Measurements from ENCODE around the gene PFN3. TPM values are rescaled to one million over a fixed set of nuclear protein-coding genes. Genes with fewer than 3 reads are reported as not detected.
"Not testable (repeated sequence)": the region's sequence is repeated elsewhere in the genome, so short reads cannot be mapped to it uniquely, and the experiment has no call there.

The PFN3 gene
- total RNA-seq, 1 experiment from 2014 or later, result not detected

- no TSS peak for BruUV-seq (replicated peaks)
- POLR2A ChIA-PET, result interaction anchor here (0.6 to 2.1 kb wide), 4 partner anchors 16 to 55 kb away, joined by 3 to 43 read pairs (median 18); partner anchors contain the start of gene PRR7
- TF ChIP-seq, protein P1, sequence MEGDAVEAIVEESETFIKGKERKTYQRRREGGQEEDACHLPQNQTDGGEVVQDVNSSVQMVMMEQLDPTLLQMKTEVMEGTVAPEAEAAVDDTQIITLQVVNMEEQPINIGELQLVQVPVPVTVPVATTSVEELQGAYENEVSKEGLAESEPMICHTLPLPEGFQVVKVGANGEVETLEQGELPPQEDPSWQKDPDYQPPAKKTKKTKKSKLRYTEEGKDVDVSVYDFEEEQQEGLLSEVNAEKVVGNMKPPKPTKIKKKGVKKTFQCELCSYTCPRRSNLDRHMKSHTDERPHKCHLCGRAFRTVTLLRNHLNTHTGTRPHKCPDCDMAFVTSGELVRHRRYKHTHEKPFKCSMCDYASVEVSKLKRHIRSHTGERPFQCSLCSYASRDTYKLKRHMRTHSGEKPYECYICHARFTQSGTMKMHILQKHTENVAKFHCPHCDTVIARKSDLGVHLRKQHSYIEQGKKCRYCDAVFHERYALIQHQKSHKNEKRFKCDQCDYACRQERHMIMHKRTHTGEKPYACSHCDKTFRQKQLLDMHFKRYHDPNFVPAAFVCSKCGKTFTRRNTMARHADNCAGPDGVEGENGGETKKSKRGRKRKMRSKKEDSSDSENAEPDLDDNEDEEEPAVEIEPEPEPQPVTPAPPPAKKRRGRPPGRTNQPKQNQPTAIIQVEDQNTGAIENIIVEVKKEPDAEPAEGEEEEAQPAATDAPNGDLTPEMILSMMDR (IDR thresholded peaks at IDR 0.05; ENCODE audit: insufficient read depth in 1 of 2, low read depth in 1 of 2, low read length in 1 of 2, severe bottlenecking in 1 of 2, unreplicated experiment in 1 of 2), result no peak
These were observed 24.8 kb upstream of the PFN3 start for GRCh38 chr5:177425196-177425800.

DNA sequence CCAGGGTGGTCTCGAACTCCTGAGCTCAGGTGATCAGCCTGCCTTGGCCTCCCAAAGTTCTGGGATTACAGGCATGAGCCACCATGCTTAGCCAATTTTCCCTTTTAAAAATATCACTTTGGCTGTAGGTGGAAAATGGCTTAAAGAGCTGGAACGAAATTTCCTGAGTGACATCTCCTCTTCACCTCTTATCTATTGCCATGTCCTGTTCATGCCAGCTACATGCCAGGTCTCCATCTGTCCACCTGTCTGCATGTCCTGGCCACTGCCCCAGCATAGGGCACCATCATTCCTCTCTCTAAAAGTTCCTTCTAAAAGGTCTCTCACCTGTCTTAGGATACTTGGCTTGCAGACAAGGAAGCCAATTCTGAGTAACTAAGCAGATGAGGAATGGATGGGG is 23.2 kb upstream of the PFN3 start:
- BruUV-seq (replicated peaks), result no TSS peak
- peaks cover 12% of the 10 kb centered on the region for H3K36me3 Mint-ChIP-seq (ENCODE audit: insufficient read depth, unreplicated experiment)
- no peak overlapping the region for H3K4me3 ChIP-seq (ENCODE audit: low read depth, low read length)
- H3K4me1 ChIP-seq, result peaks cover 15% of the 10 kb centered on the region
- POLR2A ChIA-PET, result no interaction called here
- CTCF ChIA-PET, result interaction anchor here (0.6 kb wide), 1 partner anchor 261 kb away, joined by 3 read pairs; no protein-coding TSS in a partner anchor
- peaks cover 12% of the 10 kb centered on the region for H3K4me1 Mint-ChIP-seq (ENCODE audit: low read depth, unreplicated experiment)
- no peaks in the 10 kb centered on the region for H3K27me3 Mint-ChIP-seq (ENCODE audit: insufficient read depth, unreplicated experiment)
- no peak overlapping the region for H3K4me3 Mint-ChIP-seq (ENCODE audit: unreplicated experiment)
- TF ChIP-seq, protein P1 (IDR thresholded peaks at IDR 0.05; ENCODE audit: insufficient read depth in 1 of 2, low read depth in 1 of 2, low read length in 1 of 2, severe bottlenecking in 1 of 2, unreplicated experiment in 1 of 2), result no peak
- H3K9me3 Mint-ChIP-seq (ENCODE audit: unreplicated experiment), result no peaks in the 10 kb centered on the region
- no peak overlapping the region for H3K27ac Mint-ChIP-seq (ENCODE audit: unreplicated experiment)
- peaks cover 2% of the 10 kb centered on the region; the same call in 1 of the 2 replicates for H3K36me3 ChIP-seq (ENCODE audit: control insufficient read depth, insufficient read depth, low read length)
- intact Hi-C loops (cut with micrococcal nuclease; ENCODE audit: unreplicated experiment), result no loop called here
- no peaks in the 10 kb centered on the region for H3K9me3 ChIP-seq
- DNase-seq, result no peak
- H3K27me3 ChIP-seq (replicated peaks; ENCODE audit: control insufficient read depth, insufficient read depth, low read length), result no peaks in the 10 kb centered on the region

More at GRCh38 chr5:177425196-177425800, 24.8 kb upstream of the PFN3 start:
- no peaks in the 10 kb centered on the region for H3K9me3 Mint-ChIP-seq (ENCODE audit: unreplicated experiment)
- no peaks in the 10 kb centered on the region for H3K27me3 Mint-ChIP-seq (ENCODE audit: insufficient read depth, unreplicated experiment)
- no peaks in the 10 kb centered on the region for H3K9me3 ChIP-seq
- no peaks in the 10 kb centered on the region for H3K27me3 ChIP-seq (replicated peaks; ENCODE audit: control insufficient read depth, insufficient read depth, low read length)
- DNase-seq, result no peak
- H3K4me1 Mint-ChIP-seq (ENCODE audit: low read depth, unreplicated experiment), result peaks cover 12% of the 10 kb centered on the region
- intact Hi-C loops (cut with micrococcal nuclease; ENCODE audit: unreplicated experiment), result no loop called here
- H3K4me1 ChIP-seq, result peaks cover 15% of the 10 kb centered on the region
- peaks cover 15% of the 10 kb centered on the region for H3K36me3 Mint-ChIP-seq (ENCODE audit: insufficient read depth, unreplicated experiment)
- CTCF ChIA-PET, result interaction anchor here (0.6 to 2.7 kb wide), 6 partner anchors 21 to 338 kb away, joined by 5 to 47 read pairs (median 8); partner anchors contain the start of gene FGFR4
- peaks cover 2% of the 10 kb centered on the region; the same call in 1 of the 2 replicates for H3K36me3 ChIP-seq (ENCODE audit: control insufficient read depth, insufficient read depth, low read length)
- peak overlapping the region; percentile 92 for H3K4me3 Mint-ChIP-seq (ENCODE audit: unreplicated experiment)
- H3K27ac Mint-ChIP-seq (ENCODE audit: unreplicated experiment), result peak overlapping the region; percentile 99
- H3K4me3 ChIP-seq (ENCODE audit: low read depth, low read length), result peak overlapping the region; percentile 59

DNA sequence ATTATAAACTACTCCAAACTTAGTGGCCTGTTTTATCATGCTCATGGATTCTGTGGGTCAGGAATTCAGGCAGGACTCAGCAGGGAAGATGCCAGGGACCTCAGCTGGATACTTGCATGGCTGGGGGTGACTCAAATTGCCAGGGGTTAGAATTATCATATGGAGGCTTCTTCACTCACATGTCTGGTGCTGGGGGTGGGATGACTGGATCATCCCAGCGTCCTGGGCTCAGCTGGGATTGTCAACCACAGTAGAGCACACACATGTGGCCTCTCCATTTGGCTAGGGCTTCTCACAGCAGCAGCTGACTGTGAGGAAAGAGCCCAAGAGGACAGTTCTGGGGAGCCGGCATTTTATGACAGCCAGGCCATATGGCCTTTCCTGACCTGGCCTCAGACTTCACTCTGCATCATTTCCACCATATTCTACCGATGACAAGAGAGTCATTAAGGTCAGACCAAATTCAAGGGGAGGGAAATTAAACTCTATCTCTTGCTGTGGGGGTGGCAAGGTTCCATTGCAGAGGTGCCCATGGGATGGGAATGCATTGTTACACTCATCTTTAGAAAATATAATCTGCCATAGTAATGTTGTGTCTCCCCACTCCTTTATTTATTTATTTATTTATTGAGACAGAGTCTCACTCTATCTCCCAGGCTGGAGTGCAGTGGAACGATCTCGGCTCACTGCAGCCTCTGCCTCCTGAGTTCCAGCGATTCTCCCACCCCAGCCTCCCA is 20.8 kb upstream of the PFN3 start:
- DNase-seq, result no peak
- H3K27me3 Mint-ChIP-seq (ENCODE audit: insufficient read depth, unreplicated experiment), result no peaks in the 10 kb centered on the region
- peaks cover 8% of the 10 kb centered on the region for H3K36me3 Mint-ChIP-seq (ENCODE audit: insufficient read depth, unreplicated experiment)
- CTCF ChIA-PET, result interaction anchor here (0.6 to 1.8 kb wide), 2 partner anchors 19 to 111 kb away, joined by 3 to 5 read pairs; no protein-coding TSS in a partner anchor
- H3K4me3 Mint-ChIP-seq (ENCODE audit: unreplicated experiment), result no peak overlapping the region
- intact Hi-C loops (cut with micrococcal nuclease; ENCODE audit: unreplicated experiment), result no loop called here
- H3K27me3 ChIP-seq (replicated peaks; ENCODE audit: control insufficient read depth, insufficient read depth, low read length), result no peaks in the 10 kb centered on the region
- no TSS peak for BruUV-seq (replicated peaks)
- H3K27ac Mint-ChIP-seq (ENCODE audit: unreplicated experiment), result no peak overlapping the region
- no peaks in the 10 kb centered on the region for H3K9me3 ChIP-seq
- H3K4me1 ChIP-seq, result peaks cover 4% of the 10 kb centered on the region
- H3K9me3 Mint-ChIP-seq (ENCODE audit: unreplicated experiment), result no peaks in the 10 kb centered on the region
- no peaks in the 10 kb centered on the region for H3K36me3 ChIP-seq (ENCODE audit: control insufficient read depth, insufficient read depth, low read length)
- POLR2A ChIA-PET, result no interaction called here
- H3K4me3 ChIP-seq (ENCODE audit: low read depth, low read length), result no peak overlapping the region
- peaks cover 9% of the 10 kb centered on the region for H3K4me1 Mint-ChIP-seq (ENCODE audit: low read depth, unreplicated experiment)
- TF ChIP-seq, protein P1 (IDR thresholded peaks at IDR 0.05; ENCODE audit: insufficient read depth in 1 of 2, low read depth in 1 of 2, low read length in 1 of 2, severe bottlenecking in 1 of 2, unreplicated experiment in 1 of 2), result no peak

- H3K4me3 Mint-ChIP-seq (ENCODE audit: unreplicated experiment); H3K27me3 Mint-ChIP-seq (ENCODE audit: insufficient read depth, unreplicated experiment); H3K4me1 ChIP-seq; H3K4me3 ChIP-seq (ENCODE audit: low read depth, low read length); H3K27ac Mint-ChIP-seq (ENCODE audit: unreplicated experiment); BruUV-seq (replicated peaks); H3K4me1 Mint-ChIP-seq (ENCODE audit: low read depth, unreplicated experiment); CTCF ChIA-PET; H3K27me3 ChIP-seq (replicated peaks; ENCODE audit: control insufficient read depth, insufficient read depth, low read length); H3K9me3 ChIP-seq; H3K36me3 ChIP-seq (ENCODE audit: control insufficient read depth, insufficient read depth, low read length); H3K36me3 Mint-ChIP-seq (ENCODE audit: insufficient read depth, unreplicated experiment); H3K9me3 Mint-ChIP-seq (ENCODE audit: unreplicated experiment); POLR2A ChIA-PET; intact Hi-C loops (cut with micrococcal nuclease; ENCODE audit: unreplicated experiment); DNase-seq: not testable (repeated sequence)
These were observed 20.0 kb upstream of the PFN3 start for GRCh38 chr5:177420472-177420871.
